ENCODE data around the gene TRAF3IP1. TPM values are rescaled to one million over a fixed set of nuclear protein-coding genes. Genes with fewer than 3 reads are reported as not detected.

TRAF3IP1 gene
- total RNA-seq, 4 donors from 2014 or later: 8.0 to 25.8 (median 12.2) TPM

DNA sequence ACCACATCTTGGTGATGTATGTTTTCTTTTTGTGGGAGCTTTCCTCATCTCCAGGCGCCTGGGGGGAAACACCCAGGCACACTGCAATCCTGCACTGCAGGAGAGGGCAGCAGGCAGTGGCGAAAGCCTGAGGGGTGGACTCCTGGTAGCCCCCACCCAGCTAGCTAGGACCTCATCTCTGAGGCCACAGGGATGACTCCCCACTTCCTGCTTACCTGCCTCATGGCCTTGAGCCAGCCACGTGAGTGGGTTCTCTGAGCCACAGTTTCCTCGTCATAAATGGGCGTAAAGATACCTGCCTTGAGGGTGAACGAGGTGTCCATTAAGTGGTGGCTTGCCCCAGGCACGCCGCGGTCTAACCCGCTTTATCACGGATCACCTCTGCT lies 19.1 kb downstream of the TRAF3IP1 start:
- TF ChIP-seq, protein P1, sequence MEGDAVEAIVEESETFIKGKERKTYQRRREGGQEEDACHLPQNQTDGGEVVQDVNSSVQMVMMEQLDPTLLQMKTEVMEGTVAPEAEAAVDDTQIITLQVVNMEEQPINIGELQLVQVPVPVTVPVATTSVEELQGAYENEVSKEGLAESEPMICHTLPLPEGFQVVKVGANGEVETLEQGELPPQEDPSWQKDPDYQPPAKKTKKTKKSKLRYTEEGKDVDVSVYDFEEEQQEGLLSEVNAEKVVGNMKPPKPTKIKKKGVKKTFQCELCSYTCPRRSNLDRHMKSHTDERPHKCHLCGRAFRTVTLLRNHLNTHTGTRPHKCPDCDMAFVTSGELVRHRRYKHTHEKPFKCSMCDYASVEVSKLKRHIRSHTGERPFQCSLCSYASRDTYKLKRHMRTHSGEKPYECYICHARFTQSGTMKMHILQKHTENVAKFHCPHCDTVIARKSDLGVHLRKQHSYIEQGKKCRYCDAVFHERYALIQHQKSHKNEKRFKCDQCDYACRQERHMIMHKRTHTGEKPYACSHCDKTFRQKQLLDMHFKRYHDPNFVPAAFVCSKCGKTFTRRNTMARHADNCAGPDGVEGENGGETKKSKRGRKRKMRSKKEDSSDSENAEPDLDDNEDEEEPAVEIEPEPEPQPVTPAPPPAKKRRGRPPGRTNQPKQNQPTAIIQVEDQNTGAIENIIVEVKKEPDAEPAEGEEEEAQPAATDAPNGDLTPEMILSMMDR (IDR thresholded peaks at IDR 0.05; ENCODE audit: low read depth): no peak

DNA sequence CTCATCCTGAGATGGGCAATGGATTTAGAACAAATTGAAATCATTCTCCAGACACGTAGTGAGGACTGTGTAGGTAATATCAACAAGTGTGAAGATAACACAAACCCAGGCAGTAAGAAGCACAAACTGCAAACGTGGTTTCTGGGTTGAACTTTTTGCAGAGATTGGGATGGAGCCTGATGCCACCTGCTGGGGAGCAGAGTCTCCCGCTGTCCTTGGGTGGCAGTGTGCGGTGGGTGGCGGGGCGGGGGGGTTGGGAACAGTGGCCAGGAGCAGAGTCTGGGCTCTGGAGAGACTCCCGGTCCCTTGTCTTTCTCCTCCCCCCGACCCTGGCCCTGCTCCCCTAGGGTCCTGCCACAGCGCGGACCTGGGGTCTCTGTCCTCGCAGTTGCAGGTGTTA lies 19.5 kb downstream of the TRAF3IP1 start:
- TF ChIP-seq, protein P1 (IDR thresholded peaks at IDR 0.05; ENCODE audit: low read depth): no peak

DNA sequence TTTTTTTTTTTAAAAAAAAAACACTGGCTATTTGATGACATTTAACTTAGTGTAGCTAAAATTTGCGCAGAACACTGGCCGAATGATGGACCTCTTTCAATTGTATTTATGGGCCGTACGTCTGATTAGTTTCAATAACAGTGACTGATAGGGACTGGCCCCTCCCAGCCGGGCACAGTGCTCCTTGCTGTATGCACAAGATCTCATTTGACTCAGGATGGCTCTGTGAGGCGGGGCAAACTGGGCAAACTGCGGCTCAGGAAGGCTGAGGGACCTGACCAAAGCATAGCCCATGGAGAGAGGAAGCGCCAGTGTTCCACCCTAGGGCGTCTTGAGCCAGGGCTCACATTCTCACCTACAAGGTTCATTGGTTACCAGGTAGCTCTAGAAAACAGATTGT lies 21.2 kb downstream of the TRAF3IP1 start:
- TF ChIP-seq, protein P1 (IDR thresholded peaks at IDR 0.05; ENCODE audit: low read depth): no peak

DNA sequence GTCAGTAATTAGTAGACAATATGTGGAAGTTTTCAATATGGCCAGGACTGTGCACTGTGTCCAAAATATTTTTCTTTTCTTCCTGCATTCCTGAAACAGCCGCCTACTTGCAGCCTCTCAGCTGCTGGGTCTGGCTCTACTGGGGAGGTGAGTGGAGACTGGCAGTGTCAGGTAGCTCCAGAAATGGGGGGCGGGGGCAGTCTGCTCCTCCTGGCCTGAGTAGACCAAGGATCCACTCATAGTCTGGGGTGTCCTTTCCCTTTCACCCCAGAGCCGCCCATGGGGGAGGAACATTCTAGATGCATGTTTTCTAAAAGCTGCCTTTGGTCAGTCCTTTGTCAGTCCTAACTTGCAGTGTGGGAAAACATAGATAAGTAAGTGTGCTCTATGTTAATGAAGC lies 23.7 kb downstream of the TRAF3IP1 start:
- TF ChIP-seq, protein P1 (IDR thresholded peaks at IDR 0.05; ENCODE audit: low read depth): no peak

DNA sequence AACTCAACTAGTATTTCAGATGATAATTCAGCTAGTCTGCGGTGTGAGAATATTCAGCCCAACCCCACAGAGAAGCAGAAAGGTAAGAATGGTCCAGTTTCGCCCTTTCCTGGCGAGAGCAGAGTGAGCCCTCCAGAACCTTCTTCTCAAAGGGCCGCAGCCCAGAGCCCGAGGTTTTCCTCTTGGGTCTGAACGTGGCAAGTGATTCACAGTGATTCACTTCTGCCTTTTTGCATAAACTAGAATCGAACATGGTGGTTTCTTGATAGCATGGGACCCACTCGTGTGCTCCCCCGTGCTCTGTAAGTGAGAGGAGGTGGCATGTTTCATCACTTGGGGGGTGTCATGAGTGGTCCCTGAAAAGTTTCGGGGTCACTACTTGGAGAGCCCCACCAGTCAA lies 24.2 kb downstream of the TRAF3IP1 start:
- TF ChIP-seq, protein P1 (IDR thresholded peaks at IDR 0.05; ENCODE audit: low read depth): no peak

DNA sequence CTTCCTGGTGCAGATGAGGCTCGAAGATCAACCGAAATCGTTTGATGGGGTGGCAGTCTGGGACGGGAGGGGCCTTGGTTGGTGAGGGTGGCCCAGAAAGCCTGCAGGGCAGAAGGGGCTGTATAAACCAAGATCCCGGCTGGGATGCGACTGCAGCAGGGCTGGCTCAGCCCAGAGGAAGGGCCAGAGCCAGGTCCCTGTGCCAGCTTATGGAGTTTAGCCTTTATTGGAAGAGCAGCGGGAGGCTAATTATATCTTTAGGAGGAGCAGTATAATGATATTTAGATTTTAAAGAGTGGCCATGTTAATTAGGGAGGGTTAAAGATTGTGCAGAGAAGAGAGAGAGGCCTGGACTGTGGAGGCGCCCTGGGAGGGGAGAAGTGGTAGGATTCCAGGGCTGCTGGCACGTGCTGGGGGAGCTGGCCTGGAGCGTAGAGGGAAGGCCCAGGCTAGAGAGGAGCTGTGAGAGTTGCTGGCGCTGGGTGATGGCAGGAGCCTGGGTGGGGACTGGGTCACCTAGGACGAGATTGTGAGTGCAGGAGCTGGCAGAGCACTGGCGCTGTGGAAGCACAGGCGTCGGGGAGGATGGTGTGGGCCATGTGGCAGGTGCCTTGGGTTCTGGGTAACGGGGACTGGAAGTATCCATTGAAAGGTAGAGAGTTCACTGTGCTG lies 25.1 kb downstream of the TRAF3IP1 start:
- TF ChIP-seq, protein P1 (IDR thresholded peaks at IDR 0.05; ENCODE audit: low read depth): no peak

DNA sequence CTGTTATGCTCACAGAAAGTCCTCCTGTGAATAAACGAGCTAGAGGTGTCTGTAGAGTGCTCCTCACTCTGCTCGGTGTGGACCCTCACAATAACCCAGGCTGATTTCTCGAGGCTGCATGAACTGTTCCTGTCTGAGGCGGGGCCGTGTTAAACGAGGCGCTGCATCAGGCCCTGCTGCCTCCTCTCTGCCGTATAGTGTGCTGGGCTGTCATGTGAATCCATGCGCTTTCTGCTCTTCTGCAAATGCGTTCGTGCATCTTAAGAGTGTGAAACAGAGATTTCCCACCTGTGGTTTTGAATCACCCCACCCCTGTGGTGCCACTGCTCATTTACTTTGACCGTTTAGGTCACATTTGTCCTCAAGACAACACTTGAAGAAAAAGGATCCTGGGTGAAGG lies 26.2 kb downstream of the TRAF3IP1 start:
- TF ChIP-seq, protein P1 (IDR thresholded peaks at IDR 0.05; ENCODE audit: low read depth): no peak

Data from subcutaneous adipose tissue (tissue), 4 donors.